Measurements from ENCODE around the gene KLRC2. TPM values are rescaled to one million over a fixed set of nuclear protein-coding genes. Genes with fewer than 3 reads are reported as not detected.
"Not testable (repeated sequence)": the region's sequence is repeated elsewhere in the genome, so short reads cannot be mapped to it uniquely, and the experiment has no call there.

Gene KLRC2
- total RNA-seq, 1 donor: not detected

GRCh38 chr12:10408842-10409241, 27.0 kb downstream of the KLRC2 start:
- DNase-seq (ENCODE audit: low read depth): no peak
- TF ChIP-seq, protein P1, sequence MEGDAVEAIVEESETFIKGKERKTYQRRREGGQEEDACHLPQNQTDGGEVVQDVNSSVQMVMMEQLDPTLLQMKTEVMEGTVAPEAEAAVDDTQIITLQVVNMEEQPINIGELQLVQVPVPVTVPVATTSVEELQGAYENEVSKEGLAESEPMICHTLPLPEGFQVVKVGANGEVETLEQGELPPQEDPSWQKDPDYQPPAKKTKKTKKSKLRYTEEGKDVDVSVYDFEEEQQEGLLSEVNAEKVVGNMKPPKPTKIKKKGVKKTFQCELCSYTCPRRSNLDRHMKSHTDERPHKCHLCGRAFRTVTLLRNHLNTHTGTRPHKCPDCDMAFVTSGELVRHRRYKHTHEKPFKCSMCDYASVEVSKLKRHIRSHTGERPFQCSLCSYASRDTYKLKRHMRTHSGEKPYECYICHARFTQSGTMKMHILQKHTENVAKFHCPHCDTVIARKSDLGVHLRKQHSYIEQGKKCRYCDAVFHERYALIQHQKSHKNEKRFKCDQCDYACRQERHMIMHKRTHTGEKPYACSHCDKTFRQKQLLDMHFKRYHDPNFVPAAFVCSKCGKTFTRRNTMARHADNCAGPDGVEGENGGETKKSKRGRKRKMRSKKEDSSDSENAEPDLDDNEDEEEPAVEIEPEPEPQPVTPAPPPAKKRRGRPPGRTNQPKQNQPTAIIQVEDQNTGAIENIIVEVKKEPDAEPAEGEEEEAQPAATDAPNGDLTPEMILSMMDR (IDR thresholded peaks at IDR 0.05; ENCODE audit: insufficient read depth, low read length): no peak
- no peak overlapping the region for H3K4me3 ChIP-seq (ENCODE audit: low read depth, low read length)

GRCh38 chr12:10406725-10407124, 29.1 kb downstream of the KLRC2 start:
- TF ChIP-seq, protein P1 (IDR thresholded peaks at IDR 0.05; ENCODE audit: insufficient read depth, low read length): no peak
- H3K4me3 ChIP-seq (ENCODE audit: low read depth, low read length): no peak overlapping the region
- no peak for DNase-seq (ENCODE audit: low read depth)

- DNase-seq (ENCODE audit: low read depth): no peak
- TF ChIP-seq, protein P1 (IDR thresholded peaks at IDR 0.05; ENCODE audit: insufficient read depth, low read length): no peak
- H3K4me3 ChIP-seq (ENCODE audit: low read depth, low read length): no peak overlapping the region
These were observed 30.5 kb downstream of the KLRC2 start for GRCh38 chr12:10405294-10405693.

DNA sequence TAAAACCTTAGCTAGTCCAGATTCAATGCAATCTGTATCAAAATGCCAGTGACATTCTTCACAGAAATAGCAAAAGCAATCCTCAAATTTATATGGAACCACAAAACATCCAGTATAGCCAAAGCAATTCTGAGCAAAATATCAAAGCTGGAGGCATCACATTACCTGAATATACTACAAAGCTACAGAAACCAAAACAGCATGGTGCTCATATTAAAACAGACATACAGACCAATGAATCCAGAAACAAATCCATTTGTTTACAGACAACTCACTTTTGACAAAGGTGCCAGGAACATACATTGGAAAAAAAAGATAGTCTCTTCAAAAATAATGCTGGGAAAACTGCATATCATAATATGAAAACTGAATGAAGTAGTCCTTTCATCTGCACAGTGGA, 31.0 kb downstream of the KLRC2 start:
- no peak for DNase-seq (ENCODE audit: low read depth)
- H3K4me3 ChIP-seq (ENCODE audit: low read depth, low read length): no peak overlapping the region
- TF ChIP-seq, protein P1 (IDR thresholded peaks at IDR 0.05; ENCODE audit: insufficient read depth, low read length): no peak

DNA sequence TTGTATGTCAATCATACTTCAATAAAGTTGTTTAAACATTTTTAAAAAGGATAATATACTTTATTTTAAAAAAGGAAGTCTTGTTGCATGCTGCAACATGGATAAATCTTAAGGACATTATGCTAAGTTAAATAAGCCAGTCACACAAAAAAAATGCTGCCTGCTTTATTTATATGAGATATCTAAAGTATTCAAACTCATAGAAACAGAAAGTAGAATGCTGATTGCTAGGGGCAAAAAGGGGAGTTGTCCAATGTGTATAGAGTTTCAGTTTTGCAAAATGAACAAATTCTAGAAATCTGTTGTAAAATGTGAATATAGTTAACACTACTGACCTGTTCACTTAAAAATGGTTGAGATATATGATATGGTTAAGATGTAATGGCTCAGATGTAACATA, 35.0 kb downstream of the KLRC2 start:
- no peak overlapping the region for H3K4me3 ChIP-seq (ENCODE audit: low read depth, low read length)
- no peak for DNase-seq (ENCODE audit: low read depth)
- TF ChIP-seq, protein P1 (IDR thresholded peaks at IDR 0.05; ENCODE audit: insufficient read depth, low read length): no peak

DNA sequence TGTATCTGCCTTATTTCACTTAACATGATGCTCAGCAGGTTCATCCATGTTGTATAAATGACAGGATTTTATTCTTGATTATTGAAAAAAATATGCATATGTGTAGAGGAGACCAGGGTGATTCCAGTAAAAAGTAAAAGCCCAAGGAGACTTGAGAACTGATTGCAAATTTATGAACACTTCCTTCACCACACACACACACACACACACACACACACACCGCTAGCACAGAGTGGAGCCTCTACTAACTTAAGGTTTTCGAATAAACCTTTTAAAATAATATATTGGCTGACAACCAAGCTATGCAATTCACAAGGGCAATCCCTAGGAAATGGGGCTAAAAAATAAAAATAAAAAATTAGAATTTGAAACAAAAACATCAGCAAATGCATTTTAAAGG, 37.6 kb downstream of the KLRC2 start:
- H3K4me3 ChIP-seq (ENCODE audit: low read depth, low read length): no peak overlapping the region
- TF ChIP-seq, protein P1 (IDR thresholded peaks at IDR 0.05; ENCODE audit: insufficient read depth, low read length): no peak
- no peak for DNase-seq (ENCODE audit: low read depth)

DNA sequence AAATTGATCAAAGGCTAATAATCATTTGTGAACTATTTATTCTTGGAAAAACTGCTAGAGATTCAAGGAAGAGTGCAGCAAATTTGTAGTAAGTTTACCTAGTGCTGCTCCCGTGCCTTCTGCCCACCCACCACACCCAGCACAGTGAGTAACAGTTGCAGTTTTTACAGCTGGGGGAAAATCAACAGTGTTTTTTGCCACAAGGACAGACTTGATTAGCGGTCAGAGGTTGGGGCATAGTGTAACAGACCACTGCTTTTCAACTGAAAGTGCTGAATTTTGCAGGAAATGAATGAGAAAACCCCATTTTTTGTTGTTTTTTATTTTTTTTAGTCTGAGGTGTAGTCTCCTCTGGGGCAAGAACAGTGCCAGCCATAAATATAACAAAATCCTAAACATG, 38.5 kb downstream of the KLRC2 start:
- H3K4me3 ChIP-seq (ENCODE audit: low read depth, low read length): no peak overlapping the region
- TF ChIP-seq, protein P1 (IDR thresholded peaks at IDR 0.05; ENCODE audit: insufficient read depth, low read length): no peak
- DNase-seq (ENCODE audit: low read depth): no peak

GRCh38 chr12:10396176-10396575, 39.6 kb downstream of the KLRC2 start:
- not testable (repeated sequence) for H3K4me3 ChIP-seq (ENCODE audit: low read depth, low read length); DNase-seq (ENCODE audit: low read depth)
